Spleen (tissue), 7 donors: ENCODE data around the gene MRPL14.

Source experiments
- CTCF ChIP-seq, 11 experiments: fragments of 200-600 bp in 7 of 11; fragments of 450-650 bp in 4 of 11; sonication (generic) in 4 of 11; IDR thresholded peaks in 8 of 11; conservative IDR thresholded peaks in 3 of 11; 1 replicate in 7 of 11; 2 replicates in 4 of 11; pipeline versions ENCODE4 v1.4.0 to v1.8.0; 2016 to 2021; ENCODE audit warnings: antibody characterized with exemption in 11 of 11, inconsistent platforms in 4 of 11, mild to moderate bottlenecking in 1 of 11
- POLR2A ChIP-seq, 3 donors: fragments of 450-650 bp; IDR thresholded peaks; one replicate each; pipeline ENCODE4 v1.5.1; 2017; ENCODE audit warnings: antibody characterized with exemption in 3 of 3, mild to moderate bottlenecking in 1 of 3
- POLR2AphosphoS5 ChIP-seq, 3 donors: sonication (generic); formaldehyde crosslinking; IDR thresholded peaks; one replicate each; pipeline ENCODE4 v1.5.1; 2017; ENCODE audit warnings: antibody characterized with exemption in 3 of 3
- donor health status: DM: no; HTN: no; CAD: no; lungs with moderate emphysema.
- donor health status: DM: no; HTN: no; CAD: no.
- donor health status: DM: no; HTN: no; CAD: no.

- no peak for TF ChIP-seq POLR2A (IDR thresholded peaks at IDR 0.05)
- TF ChIP-seq CTCF (IDR thresholded peaks at IDR 0.05 in 8 of 11, conservative IDR thresholded peaks at IDR 0.05 in 3 of 11): no peak
- TF ChIP-seq POLR2AphosphoS5 (IDR thresholded peaks at IDR 0.05): no peak
Observed at GRCh38 chr6:44091981-44092884, 35.0 kb downstream of the MRPL14 start.
